ENCODE measurements around the gene PSMC4.

GRCh38 chr19:39966617-39967016 lies 4.3 kb upstream of the PSMC4 start:
- TF ChIP-seq, protein P1, sequence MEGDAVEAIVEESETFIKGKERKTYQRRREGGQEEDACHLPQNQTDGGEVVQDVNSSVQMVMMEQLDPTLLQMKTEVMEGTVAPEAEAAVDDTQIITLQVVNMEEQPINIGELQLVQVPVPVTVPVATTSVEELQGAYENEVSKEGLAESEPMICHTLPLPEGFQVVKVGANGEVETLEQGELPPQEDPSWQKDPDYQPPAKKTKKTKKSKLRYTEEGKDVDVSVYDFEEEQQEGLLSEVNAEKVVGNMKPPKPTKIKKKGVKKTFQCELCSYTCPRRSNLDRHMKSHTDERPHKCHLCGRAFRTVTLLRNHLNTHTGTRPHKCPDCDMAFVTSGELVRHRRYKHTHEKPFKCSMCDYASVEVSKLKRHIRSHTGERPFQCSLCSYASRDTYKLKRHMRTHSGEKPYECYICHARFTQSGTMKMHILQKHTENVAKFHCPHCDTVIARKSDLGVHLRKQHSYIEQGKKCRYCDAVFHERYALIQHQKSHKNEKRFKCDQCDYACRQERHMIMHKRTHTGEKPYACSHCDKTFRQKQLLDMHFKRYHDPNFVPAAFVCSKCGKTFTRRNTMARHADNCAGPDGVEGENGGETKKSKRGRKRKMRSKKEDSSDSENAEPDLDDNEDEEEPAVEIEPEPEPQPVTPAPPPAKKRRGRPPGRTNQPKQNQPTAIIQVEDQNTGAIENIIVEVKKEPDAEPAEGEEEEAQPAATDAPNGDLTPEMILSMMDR (conservative IDR thresholded peaks at IDR 0.05; ENCODE audit: low read length), result no peak
- no peak for TF ChIP-seq EZH2phosphoT487 (IDR thresholded peaks at IDR 0.05; ENCODE audit: borderline replicate concordance)
